Peyer's patch (tissue), 4 donors: ENCODE results near the gene MBD3L5. TPM values are rescaled to one million over a fixed set of nuclear protein-coding genes. Genes with fewer than 3 reads are reported as not detected.

Source experiments
- DNase-seq, 3 donors: peaks; one replicate each; pipeline ENCODE4 v3.0.0-alpha.2; 2017 to 2019
- H3K27ac ChIP-seq, 4 donors: fragments of 200-600 bp; sonication (generic); one replicate each; pipeline ENCODE4 v1.5.1; 2016 to 2019
- H3K27me3 ChIP-seq, 2 donors: fragments of 200-600 bp; sonication (generic); one replicate each; pipeline ENCODE4 v1.5.1; 2019
- H3K36me3 ChIP-seq, 3 donors: fragments of 200-600 bp; sonication (generic); one replicate each; pipeline ENCODE4 v1.5.1; 2016 to 2019
- H3K4me1 ChIP-seq, 4 donors: fragments of 200-600 bp; sonication (generic); one replicate each; pipeline ENCODE4 v1.5.1; 2016 to 2019
- H3K4me3 ChIP-seq, 4 donors: fragments of 200-600 bp; sonication (generic); 1 replicate in 3 of 4; 2 replicates in 1 of 4; pipeline ENCODE4 v1.5.1; 2016 to 2019; ENCODE audit warnings: mild to moderate bottlenecking in 1 of 4
- H3K9me3 ChIP-seq, 4 donors: fragments of 200-600 bp; sonication (generic); one replicate each; pipeline ENCODE4 v1.5.1; 2016 to 2019; ENCODE audit warnings: mild to moderate bottlenecking in 1 of 4
- CTCF ChIP-seq, 6 experiments: fragments of 450-650 bp in 4 of 6; fragments of 200-600 bp in 2 of 6; sonication (generic) in 1 of 6; IDR thresholded peaks; one replicate each; pipeline ENCODE4 v1.5.1; 2017 to 2019; ENCODE audit warnings: antibody characterized with exemption in 6 of 6, mild to moderate bottlenecking in 3 of 6, moderate library complexity in 1 of 6
- POLR2A ChIP-seq, 2 donors: fragments of 450-650 bp; IDR thresholded peaks; one replicate each; pipeline ENCODE4 v1.5.1; 2017; ENCODE audit warnings: antibody characterized with exemption in 2 of 2, mild to moderate bottlenecking in 2 of 2, moderate library complexity in 2 of 2
- total RNA-seq, 4 donors: library from RNA; depleted of rRNA; stranded (reverse); fragments of >200 nt; gene quantifications; one replicate each; pipeline ENCODE4 v1.1.0, GENCODE V29; 2016

Gene MBD3L5
- total RNA-seq, 4 donors from 2014 or later = not detected

DNA sequence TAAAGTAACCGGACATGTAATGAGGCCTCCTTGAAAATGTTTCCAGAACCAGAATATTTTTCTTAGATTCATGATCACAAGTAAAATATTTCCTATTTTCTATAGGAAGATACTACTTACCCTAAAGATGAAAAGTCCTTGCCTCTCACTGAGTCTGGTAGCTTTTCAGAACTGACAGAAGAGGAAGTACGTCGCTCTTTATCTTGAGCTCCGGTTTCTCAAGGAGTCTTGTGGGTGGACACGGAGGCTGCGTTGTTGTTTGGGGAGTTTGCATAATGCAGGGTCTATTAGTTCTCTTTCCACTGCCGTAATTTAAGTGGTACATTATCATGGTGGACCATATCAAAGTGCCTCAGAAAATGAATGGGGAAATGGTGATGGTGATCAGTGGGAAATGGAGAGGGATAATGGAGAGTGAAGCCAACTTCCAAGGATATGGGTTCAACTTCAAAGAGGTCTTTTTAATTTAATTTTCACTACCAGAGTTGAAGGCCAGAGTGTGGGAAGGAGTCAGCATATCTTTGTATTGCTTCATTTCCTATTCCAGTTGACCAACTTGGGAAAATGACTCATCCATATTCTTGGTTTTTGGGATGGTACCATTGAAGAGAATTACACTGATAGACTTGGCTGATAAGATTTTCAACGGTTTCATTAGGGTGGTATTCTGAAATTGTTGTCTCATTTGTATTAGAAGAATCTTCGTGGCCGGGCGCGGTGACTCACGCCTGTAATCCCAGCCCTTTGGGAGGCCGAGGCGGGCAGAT, 32.5 kb upstream of the MBD3L5 start:
- no peak for DNase-seq
- H3K9me3 ChIP-seq = no peaks in the 10 kb centered on the region
- H3K4me3 ChIP-seq = no peak overlapping the region
- H3K36me3 ChIP-seq = no peaks in the 10 kb centered on the region
- no peaks in the 10 kb centered on the region for H3K4me1 ChIP-seq
- H3K27ac ChIP-seq = no peak overlapping the region
- TF ChIP-seq CTCF (IDR thresholded peaks at IDR 0.05) (no peak), POLR2A (IDR thresholded peaks at IDR 0.05) (no peak)
- no peaks in the 10 kb centered on the region for H3K27me3 ChIP-seq

GRCh38 chr19:6999933-7000332, 30.4 kb upstream of the MBD3L5 start:
- Histone ChIP-seq H3K27ac (no peak overlapping the region), H3K9me3 (no peaks in the 10 kb centered on the region), H3K4me1 (no peaks in the 10 kb centered on the region), H3K27me3 (no peaks in the 10 kb centered on the region), H3K36me3 (no peaks in the 10 kb centered on the region), H3K4me3 (no peak overlapping the region)
- no peak for DNase-seq
- TF ChIP-seq CTCF (IDR thresholded peaks at IDR 0.05) = no peak
- TF ChIP-seq POLR2A (IDR thresholded peaks at IDR 0.05) = no peak

DNA sequence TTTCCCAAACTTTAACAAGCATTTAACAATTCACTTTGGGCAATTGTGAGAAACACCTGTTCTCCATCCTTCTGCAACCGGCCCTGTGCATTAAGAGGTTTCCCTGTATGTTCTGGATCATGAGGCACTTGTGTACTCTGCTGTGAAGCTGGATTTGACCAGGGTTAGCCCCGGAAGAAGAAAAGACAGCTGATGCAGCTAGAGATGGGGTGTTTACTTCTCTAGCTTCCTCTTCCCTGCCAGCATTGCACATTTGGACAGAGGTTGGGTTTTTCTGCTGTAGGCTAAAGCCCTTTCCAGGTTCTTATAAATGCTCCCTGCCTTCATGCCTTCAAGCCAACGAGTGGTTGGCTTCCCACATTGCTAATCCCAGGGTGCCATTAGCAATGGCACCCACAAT, 30.0 kb upstream of the MBD3L5 start:
- H3K4me1 ChIP-seq = no peaks in the 10 kb centered on the region

DNA sequence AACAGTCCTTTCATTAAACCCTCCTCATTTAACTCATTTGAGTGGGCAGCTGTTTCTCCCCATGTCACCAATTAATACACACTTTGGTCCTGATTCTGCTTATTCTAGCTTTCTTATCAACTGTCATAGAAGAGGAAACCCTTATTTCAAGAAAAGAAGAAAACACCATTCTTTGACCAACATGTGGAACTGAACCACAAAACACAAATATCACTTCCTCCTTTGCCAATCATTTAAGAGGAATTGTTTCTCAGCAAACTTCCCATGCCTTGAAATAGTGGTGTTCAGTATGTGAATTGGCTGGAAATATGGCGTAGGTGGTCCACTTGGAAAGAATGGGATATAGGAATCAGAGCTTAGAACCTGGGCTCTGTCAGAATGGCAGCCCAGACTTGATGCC, 29.6 kb upstream of the MBD3L5 start:
- Histone ChIP-seq H3K36me3 (no peaks in the 10 kb centered on the region), H3K27me3 (no peaks in the 10 kb centered on the region), H3K4me1 (no peaks in the 10 kb centered on the region), H3K4me3 (no peak overlapping the region), H3K9me3 (no peaks in the 10 kb centered on the region), H3K27ac (no peak overlapping the region)
- TF ChIP-seq POLR2A (IDR thresholded peaks at IDR 0.05) (no peak), CTCF (IDR thresholded peaks at IDR 0.05) (no peak)
- DNase-seq = no peak

More for the DNA sequence above, 30.0 kb upstream of the MBD3L5 start:
- TF ChIP-seq CTCF (IDR thresholded peaks at IDR 0.05) (no peak), POLR2A (IDR thresholded peaks at IDR 0.05) (no peak)
- no peak overlapping the region for H3K27ac ChIP-seq
- DNase-seq = no peak
- H3K9me3 ChIP-seq = no peaks in the 10 kb centered on the region
- H3K27me3 ChIP-seq = no peaks in the 10 kb centered on the region
- no peaks in the 10 kb centered on the region for H3K36me3 ChIP-seq
- no peak overlapping the region for H3K4me3 ChIP-seq

DNA sequence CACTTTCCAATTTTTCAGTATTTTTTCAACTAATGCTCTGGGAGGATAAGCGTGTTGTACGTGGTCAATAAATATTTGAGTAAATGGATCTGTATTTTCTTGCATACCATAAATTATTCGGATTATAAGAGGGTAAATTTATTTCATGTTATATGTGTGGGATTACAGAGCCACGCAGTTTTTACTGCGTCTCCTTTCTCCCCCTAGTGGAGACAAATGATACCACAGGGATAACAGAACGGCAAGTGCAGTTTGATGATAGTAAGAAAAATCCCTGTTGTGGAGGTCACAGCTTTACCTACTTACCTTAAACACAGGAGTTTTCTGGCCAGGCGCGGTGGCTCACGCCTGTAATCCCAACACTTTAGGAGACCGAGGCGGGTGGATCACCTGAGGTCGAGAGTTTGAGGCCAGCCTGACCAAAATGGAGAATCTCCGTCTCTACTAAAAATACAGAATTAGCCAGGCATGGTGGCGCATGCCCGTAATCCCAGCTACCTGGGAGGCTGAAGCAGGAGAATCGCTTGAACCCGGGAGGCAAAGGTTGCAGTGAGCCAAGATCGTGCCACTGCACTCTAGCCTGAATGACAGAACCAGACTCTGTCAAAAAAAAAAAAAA, 26.0 kb upstream of the MBD3L5 start:
- Histone ChIP-seq H3K36me3 (no peaks in the 10 kb centered on the region), H3K4me3 (no peak overlapping the region), H3K9me3 (no peaks in the 10 kb centered on the region), H3K27ac (no peak overlapping the region), H3K27me3 (no peaks in the 10 kb centered on the region), H3K4me1 (no peaks in the 10 kb centered on the region)
- TF ChIP-seq POLR2A (IDR thresholded peaks at IDR 0.05) (no peak), CTCF (IDR thresholded peaks at IDR 0.05) (no peak)
- no peak for DNase-seq
